Measurements from ENCODE around the gene UBXN4. TPM values are rescaled to one million over a fixed set of nuclear protein-coding genes. Genes with fewer than 3 reads are reported as not detected.

UBXN4 gene
- total and polyA plus RNA-seq, 2 donors (not counting 3 experiments of a cell fraction or from before 2014, with no cell fraction given) = 40.8 to 108 TPM

GRCh38 chr2:135736546-135736945, 5.1 kb upstream of the UBXN4 start:
- no peaks in the 10 kb centered on the region for H3K4me1 ChIP-seq (ENCODE audit: control insufficient read depth, extremely low read depth, insufficient read depth, low read length)
- dilution Hi-C loops (cut with MboI; ENCODE audit: extremely low pct_ligation_motif_present, low sequenced_read_pairs) = no loop called here
- no TSS peak for BruUV-seq (replicated peaks)
- ChIA-PET POLR2A (no interaction called here), CTCF (no interaction called here)
- H3K36me3 ChIP-seq (ENCODE audit: control insufficient read depth in 2 of 2, extremely low read depth in 1 of 2, insufficient read depth in 2 of 2, low read length in 2 of 2) = no peaks in the 10 kb centered on the region
- H2AFZ ChIP-seq (ENCODE audit: low read depth, low read length) = no peak overlapping the region
- no peak overlapping the region for H3K27ac ChIP-seq (ENCODE audit: insufficient read depth, low read depth, low read length)
- no peak overlapping the region for H3K9ac ChIP-seq (replicated peaks; ENCODE audit: extremely low read depth, insufficient read depth, low read length)
- no peaks in the 10 kb centered on the region for H4K20me1 ChIP-seq (replicated peaks; ENCODE audit: control insufficient read depth, extremely low read depth, insufficient read depth, low read length)
- intact Hi-C loops (cut with micrococcal nuclease) = no loop called here
- DNase-seq (ENCODE audit: low read depth, low spot score) = no peak
- no peaks in the 10 kb centered on the region for H3K9me3 ChIP-seq (replicated peaks; ENCODE audit: control insufficient read depth, insufficient read depth, low read length)
- H3K4me2 ChIP-seq (ENCODE audit: insufficient read depth, low read length) = no peak overlapping the region
- no peaks in the 10 kb centered on the region for H3K9me1 ChIP-seq (replicated peaks; ENCODE audit: control insufficient read depth, extremely low read depth, insufficient read depth, low read length)
- no peaks in the 10 kb centered on the region for H3K79me2 ChIP-seq (ENCODE audit: control insufficient read depth, insufficient read depth, low read length)
- H3K27me3 ChIP-seq (ENCODE audit: control insufficient read depth in 2 of 2, insufficient read depth in 2 of 2, low read length in 2 of 2) = no peaks in the 10 kb centered on the region
- H3K4me3 ChIP-seq (replicated peaks in 1 of 3; ENCODE audit: insufficient read depth in 1 of 3, low read depth in 1 of 3, low read length in 3 of 3) = no peak overlapping the region
- no peak for TF ChIP-seq JUN (IDR thresholded peaks at IDR 0.05; ENCODE audit: borderline replicate concordance, insufficient read depth, insufficient read length, low read depth)
- TF ChIP-seq POLR2A (IDR thresholded peaks at IDR 0.05; ENCODE audit: low read depth, low read length) = no peak
- no peak for TF ChIP-seq MYC (IDR thresholded peaks at IDR 0.05; ENCODE audit: low read depth, low read length)
- TF ChIP-seq GATA2 (IDR thresholded peaks at IDR 0.05; ENCODE audit: insufficient read depth, insufficient read length, low read depth, low read length) = no peak
- no peak for TF ChIP-seq MAX (IDR thresholded peaks at IDR 0.05; ENCODE audit: insufficient read depth, insufficient read length)
- no peak for TF ChIP-seq POLR2AphosphoS5 (IDR thresholded peaks at IDR 0.05; ENCODE audit: insufficient read depth, low read depth, low read length)
- TF ChIP-seq EZH2 (IDR thresholded peaks at IDR 0.05; ENCODE audit: borderline replicate concordance, low read depth, low read length, severe bottlenecking) = no peak
- TF ChIP-seq CTCF (IDR thresholded peaks at IDR 0.05; ENCODE audit: extremely low read depth in 1 of 2, insufficient read depth in 1 of 2, low read depth in 1 of 2, low read length in 2 of 2) = no peak
- TF ChIP-seq FOS (IDR thresholded peaks at IDR 0.05; ENCODE audit: borderline replicate concordance, insufficient read depth, low read length) = no peak
- no peak for FAIRE-seq

Data from endothelial cell of umbilical vein (primary cell).